ENCODE data around the gene BTBD17. TPM values are rescaled to one million over a fixed set of nuclear protein-coding genes. Genes with fewer than 3 reads are reported as not detected.

BTBD17 gene
- total and polyA plus RNA-seq, 7 donors = 0.03 TPM; not detected in 6

DNA sequence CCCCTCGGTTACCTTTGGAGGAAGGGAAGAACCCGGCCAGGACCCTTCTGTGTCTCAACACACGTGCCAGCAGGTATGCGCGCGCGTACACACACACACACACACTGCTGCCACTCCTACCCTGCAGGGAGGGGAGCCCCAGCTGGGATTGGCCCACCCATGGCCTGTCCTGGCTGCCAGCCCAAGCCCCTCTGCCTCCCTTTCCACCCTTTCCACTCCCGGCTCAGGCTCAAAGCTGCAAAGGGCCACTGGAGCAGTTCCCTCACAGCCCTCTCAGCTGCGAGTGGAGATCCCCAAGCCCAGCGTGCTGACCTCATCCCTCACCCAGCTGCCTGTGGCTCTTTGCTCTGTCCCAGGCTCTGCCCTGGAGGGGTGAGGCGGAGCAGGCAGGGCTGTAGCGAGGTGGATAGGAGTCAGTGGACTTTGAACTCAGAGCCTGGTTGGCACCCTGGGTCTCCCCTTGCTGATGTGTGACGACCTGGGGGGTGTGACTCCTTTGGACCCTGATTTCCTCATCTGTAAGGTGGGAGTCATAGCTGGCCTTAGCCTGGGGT is 21.1 kb downstream of the BTBD17 start:
- H3K36me3 ChIP-seq = no peaks in the 10 kb centered on the region
- H3K4me3 ChIP-seq = no peak overlapping the region
- DNase-seq = no peak
- no peaks in the 10 kb centered on the region for H3K4me1 ChIP-seq
- 19 to 61% methylated on average over 13 of the region's 13 CpGs for WGBS, 2 donors
- no peak overlapping the region for H3K27ac ChIP-seq
- peaks cover 0 to 46% (median 0%) of the 10 kb centered on the region in 3 donors for H3K27me3 ChIP-seq
- intact Hi-C loops (cut with DNase I) = no loop called here
- TF ChIP-seq POLR2A (IDR thresholded peaks at IDR 0.05) (no peak), POLR2AphosphoS5 (IDR thresholded peaks at IDR 0.05) (no peak)
- TF ChIP-seq, protein P1, sequence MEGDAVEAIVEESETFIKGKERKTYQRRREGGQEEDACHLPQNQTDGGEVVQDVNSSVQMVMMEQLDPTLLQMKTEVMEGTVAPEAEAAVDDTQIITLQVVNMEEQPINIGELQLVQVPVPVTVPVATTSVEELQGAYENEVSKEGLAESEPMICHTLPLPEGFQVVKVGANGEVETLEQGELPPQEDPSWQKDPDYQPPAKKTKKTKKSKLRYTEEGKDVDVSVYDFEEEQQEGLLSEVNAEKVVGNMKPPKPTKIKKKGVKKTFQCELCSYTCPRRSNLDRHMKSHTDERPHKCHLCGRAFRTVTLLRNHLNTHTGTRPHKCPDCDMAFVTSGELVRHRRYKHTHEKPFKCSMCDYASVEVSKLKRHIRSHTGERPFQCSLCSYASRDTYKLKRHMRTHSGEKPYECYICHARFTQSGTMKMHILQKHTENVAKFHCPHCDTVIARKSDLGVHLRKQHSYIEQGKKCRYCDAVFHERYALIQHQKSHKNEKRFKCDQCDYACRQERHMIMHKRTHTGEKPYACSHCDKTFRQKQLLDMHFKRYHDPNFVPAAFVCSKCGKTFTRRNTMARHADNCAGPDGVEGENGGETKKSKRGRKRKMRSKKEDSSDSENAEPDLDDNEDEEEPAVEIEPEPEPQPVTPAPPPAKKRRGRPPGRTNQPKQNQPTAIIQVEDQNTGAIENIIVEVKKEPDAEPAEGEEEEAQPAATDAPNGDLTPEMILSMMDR (IDR thresholded peaks at IDR 0.05) = no peak
- no peaks in the 10 kb centered on the region for H3K9me3 ChIP-seq

DNA sequence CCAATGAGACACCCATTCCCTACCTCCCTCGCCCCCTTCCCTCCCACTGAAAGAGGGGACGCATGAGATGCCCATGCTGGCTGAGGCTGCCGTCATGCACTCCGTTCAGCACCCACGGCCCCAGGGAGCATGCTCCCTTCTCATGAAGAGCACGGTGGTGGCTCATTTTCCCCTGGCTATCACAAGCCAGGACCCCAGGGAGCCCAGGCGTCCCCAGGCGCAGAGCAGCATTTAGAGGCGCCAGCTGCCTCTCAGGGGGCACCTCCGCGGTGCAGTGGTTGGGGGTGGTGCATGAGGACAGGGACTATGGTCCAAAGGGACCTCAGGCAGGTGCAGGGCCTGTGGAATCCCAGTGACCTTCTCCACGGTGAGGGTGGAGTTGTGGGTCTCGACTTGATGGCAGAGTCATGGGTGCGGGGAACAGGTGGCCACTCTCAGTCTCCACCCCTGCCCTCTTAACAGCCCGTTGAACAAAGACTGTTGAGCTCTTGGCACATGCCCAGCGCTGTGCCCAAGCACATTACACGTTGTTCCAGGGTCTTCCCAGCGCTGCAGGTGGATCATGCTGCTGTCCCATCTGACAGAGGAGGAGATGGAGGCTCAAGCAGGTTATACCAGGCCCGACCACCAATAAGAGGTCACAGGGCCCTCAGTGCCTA is 22.0 kb downstream of the BTBD17 start:
- WGBS, 2 donors = 67 to 90% methylated on average over 19 of the region's 19 CpGs
- H3K27ac ChIP-seq = no peak overlapping the region
- DNase-seq = no peak
- intact Hi-C loops (cut with DNase I) = no loop called here
- H3K4me1 ChIP-seq = no peaks in the 10 kb centered on the region
- H3K36me3 ChIP-seq = no peaks in the 10 kb centered on the region
- H3K4me3 ChIP-seq = no peak overlapping the region
- H3K27me3 ChIP-seq = peaks cover 0 to 39% (median 0%) of the 10 kb centered on the region in 3 donors
- H3K9me3 ChIP-seq = no peaks in the 10 kb centered on the region
- TF ChIP-seq, protein P1 (IDR thresholded peaks at IDR 0.05) = no peak
- no peak for TF ChIP-seq POLR2A (IDR thresholded peaks at IDR 0.05)
- TF ChIP-seq EP300 (IDR thresholded peaks at IDR 0.05) = no peak
- TF ChIP-seq POLR2AphosphoS5 (IDR thresholded peaks at IDR 0.05) = no peak

DNA sequence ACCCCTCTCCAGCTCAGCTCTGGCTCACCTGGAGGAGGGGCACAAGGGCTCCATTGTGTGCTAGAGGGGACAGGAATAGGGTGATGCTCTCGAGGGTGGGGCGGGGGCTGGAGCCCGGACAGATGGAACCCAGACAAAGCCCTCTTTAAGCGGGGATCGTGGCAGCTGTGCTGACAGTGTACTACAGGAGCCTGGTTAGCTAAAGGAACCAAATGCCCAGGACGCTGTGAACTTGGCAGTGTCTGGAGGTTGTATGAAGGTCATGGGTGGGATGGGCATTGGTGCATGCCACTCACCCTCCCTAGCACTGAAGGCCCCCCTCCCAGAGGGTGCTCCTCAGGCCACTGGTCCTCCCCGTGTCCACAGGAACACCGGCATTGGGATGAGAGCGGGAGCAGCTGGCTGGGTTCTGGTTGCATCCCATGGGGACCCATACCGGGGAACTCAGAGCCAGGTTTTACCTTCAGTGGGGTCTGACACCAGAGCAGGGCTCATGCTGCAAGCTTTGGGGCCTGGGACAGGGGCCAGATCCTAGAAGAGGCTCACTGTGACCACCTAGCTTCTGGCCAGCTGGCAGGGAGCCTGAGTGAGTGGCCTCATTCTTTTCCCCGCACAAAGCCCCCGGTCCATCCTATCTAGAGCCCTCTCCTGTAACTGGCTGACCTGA is 23.7 kb downstream of the BTBD17 start:
- intact Hi-C loops (cut with DNase I) = no loop called here
- TF ChIP-seq, protein P1 (IDR thresholded peaks at IDR 0.05) = no peak
- no peak for TF ChIP-seq EP300 (IDR thresholded peaks at IDR 0.05)
- no peak for TF ChIP-seq POLR2AphosphoS5 (IDR thresholded peaks at IDR 0.05)
- Histone ChIP-seq H3K36me3 (no peaks in the 10 kb centered on the region), H3K4me1 (no peaks in the 10 kb centered on the region), H3K9me3 (peaks cover 0 to 2% (median 0%) of the 10 kb centered on the region in 4 donors), H3K27me3 (peaks cover 0 to 32% (median 0%) of the 10 kb centered on the region in 3 donors), H3K27ac (no peak overlapping the region), H3K4me3 (no peak overlapping the region)
- DNase-seq = no peak
- WGBS, 2 donors = 54 to 74% methylated on average over 12 of the region's 12 CpGs

DNA sequence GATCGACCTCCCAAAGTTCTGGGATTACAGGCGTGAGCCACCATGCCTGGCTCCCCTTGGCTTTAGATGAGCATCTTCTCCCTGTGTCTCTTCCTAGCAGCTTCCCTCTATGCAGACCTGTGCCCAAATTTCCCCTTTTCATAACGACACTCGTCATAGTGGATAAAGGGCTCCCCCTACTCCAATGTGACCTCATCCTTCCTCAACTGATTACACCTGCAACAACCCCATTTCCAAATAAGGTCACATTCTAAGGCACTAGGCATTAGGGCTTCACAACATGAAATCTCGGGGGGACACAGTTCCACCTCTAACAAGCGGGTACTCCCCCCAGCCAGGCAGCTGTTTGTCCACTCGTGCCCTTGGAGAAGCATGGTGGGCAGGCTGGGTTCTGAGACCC is 25.4 kb downstream of the BTBD17 start:
- H3K27ac ChIP-seq = no peak overlapping the region
- H3K4me1 ChIP-seq = no peaks in the 10 kb centered on the region
- intact Hi-C loops (cut with DNase I) = no loop called here
- H3K36me3 ChIP-seq = no peaks in the 10 kb centered on the region
- WGBS, 2 donors = 74 to 78% methylated on average over 7 of the region's 7 CpGs
- TF ChIP-seq, protein P1 (IDR thresholded peaks at IDR 0.05) = no peak
- TF ChIP-seq POLR2AphosphoS5 (IDR thresholded peaks at IDR 0.05) = no peak
- no peak for TF ChIP-seq EP300 (IDR thresholded peaks at IDR 0.05)
- TF ChIP-seq POLR2A (IDR thresholded peaks at IDR 0.05) = no peak
- DNase-seq = no peak
- peaks cover 0 to 2% (median 0%) of the 10 kb centered on the region in 4 donors for H3K9me3 ChIP-seq
- H3K27me3 ChIP-seq = peaks cover 0 to 34% (median 0%) of the 10 kb centered on the region in 3 donors
- no peak overlapping the region for H3K4me3 ChIP-seq
